ENCODE measurements around the gene SSBP2. TPM values are rescaled to one million over a fixed set of nuclear protein-coding genes. Genes with fewer than 3 reads are reported as not detected.

SSBP2 gene
- total RNA-seq, 1 donor from 2014 or later, result 85.8 TPM

GRCh38 chr5:81429985-81430384 is 320.9 kb downstream of the SSBP2 start:
- DNase-seq (ENCODE audit: low spot score in 2 of 2, unreplicated experiment in 2 of 2), result no peak
- no peaks in the 10 kb centered on the region for H3K9me3 Mint-ChIP-seq
- H3K27me3 Mint-ChIP-seq (ENCODE audit: low read depth), result no peaks in the 10 kb centered on the region
- peaks cover 14% of the 10 kb centered on the region for H3K4me1 Mint-ChIP-seq
- H3K4me3 Mint-ChIP-seq, result no peak overlapping the region
- no peak for TF ChIP-seq CTCF (IDR thresholded peaks at IDR 0.05; ENCODE audit: unreplicated experiment)
- no peak overlapping the region for H3K27ac Mint-ChIP-seq
- H3K36me3 Mint-ChIP-seq, result peaks cover 14% of the 10 kb centered on the region

DNA sequence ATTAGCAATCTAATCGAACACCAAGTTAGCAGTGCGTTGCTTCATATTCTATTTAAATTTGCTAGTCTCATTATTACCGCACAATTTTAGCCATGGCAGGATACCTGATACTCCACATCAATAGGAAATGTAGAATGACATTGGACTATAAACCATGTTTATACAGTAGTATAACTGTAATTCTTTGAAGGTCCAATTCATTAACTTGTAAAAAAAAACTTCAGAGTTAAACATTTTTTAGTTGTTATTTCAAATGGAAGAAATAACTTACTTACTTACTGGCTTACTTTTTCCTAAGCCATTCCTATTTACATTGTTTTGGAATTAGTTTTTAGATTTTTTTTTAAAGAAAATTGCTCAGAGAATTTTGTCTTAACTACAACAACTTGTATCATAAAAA is 321.5 kb downstream of the SSBP2 start:
- Mint-ChIP-seq H3K4me1 (peaks cover 14% of the 10 kb centered on the region), H3K36me3 (peaks cover 10% of the 10 kb centered on the region), H3K27me3 (ENCODE audit: low read depth) (no peaks in the 10 kb centered on the region), H3K4me3 (no peak overlapping the region), H3K9me3 (no peaks in the 10 kb centered on the region), H3K27ac (no peak overlapping the region)
- DNase-seq (ENCODE audit: low spot score in 2 of 2, unreplicated experiment in 2 of 2), result no peak
- no peak for TF ChIP-seq CTCF (IDR thresholded peaks at IDR 0.05; ENCODE audit: unreplicated experiment)

GRCh38 chr5:81428861-81429260 is 322.0 kb downstream of the SSBP2 start:
- no peak for DNase-seq (ENCODE audit: low spot score in 2 of 2, unreplicated experiment in 2 of 2)
- Mint-ChIP-seq H3K27me3 (ENCODE audit: low read depth) (no peaks in the 10 kb centered on the region), H3K9me3 (no peaks in the 10 kb centered on the region), H3K36me3 (peaks cover 9% of the 10 kb centered on the region), H3K4me1 (peaks cover 14% of the 10 kb centered on the region), H3K4me3 (no peak overlapping the region), H3K27ac (no peak overlapping the region)
- TF ChIP-seq CTCF (IDR thresholded peaks at IDR 0.05; ENCODE audit: unreplicated experiment), result no peak

DNA sequence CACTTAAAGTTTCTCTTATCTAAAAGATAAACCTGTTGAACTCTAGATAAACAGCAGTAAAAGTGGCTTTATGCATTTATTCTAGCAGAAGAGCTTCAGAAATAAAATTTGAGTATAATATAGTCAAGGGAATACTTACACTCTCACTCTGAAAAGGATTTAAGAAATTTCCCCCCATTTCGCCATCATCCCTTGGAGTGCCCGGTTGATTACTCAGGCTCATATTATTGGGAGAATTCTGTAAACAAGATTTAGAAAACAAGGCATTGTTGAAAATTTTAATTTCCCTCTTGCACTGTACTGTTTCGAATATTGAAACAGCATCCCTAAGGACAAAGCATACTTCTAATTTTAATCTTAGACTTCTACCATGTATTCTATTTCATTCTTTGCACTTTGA is 322.5 kb downstream of the SSBP2 start:
- no peak overlapping the region for H3K27ac Mint-ChIP-seq
- TF ChIP-seq CTCF (IDR thresholded peaks at IDR 0.05; ENCODE audit: unreplicated experiment), result no peak
- H3K36me3 Mint-ChIP-seq, result peaks cover 6% of the 10 kb centered on the region
- H3K4me1 Mint-ChIP-seq, result peaks cover 14% of the 10 kb centered on the region
- H3K4me3 Mint-ChIP-seq, result no peak overlapping the region
- H3K9me3 Mint-ChIP-seq, result no peaks in the 10 kb centered on the region
- H3K27me3 Mint-ChIP-seq (ENCODE audit: low read depth), result no peaks in the 10 kb centered on the region
- no peak for DNase-seq (ENCODE audit: low spot score in 2 of 2, unreplicated experiment in 2 of 2)

DNA sequence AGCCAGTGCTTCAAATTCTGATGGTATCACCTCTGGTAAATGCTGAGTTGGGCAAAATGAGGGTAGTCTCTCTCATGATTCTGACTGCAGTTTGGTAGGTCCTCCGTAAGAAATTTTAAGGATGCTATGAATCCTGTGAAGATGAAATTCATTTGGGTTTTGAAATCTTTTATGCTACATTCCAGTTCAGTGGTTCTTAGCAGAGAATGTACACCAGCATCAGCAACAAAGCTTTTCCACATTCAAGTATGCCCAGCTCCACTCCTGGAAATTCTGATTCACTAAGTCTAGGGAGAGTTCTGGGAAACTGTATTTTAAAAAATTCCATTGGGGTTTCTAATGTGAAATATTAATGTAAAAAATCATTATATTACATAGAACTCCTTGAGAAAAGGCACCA is 323.3 kb downstream of the SSBP2 start:
- Mint-ChIP-seq H3K27ac (no peak overlapping the region), H3K9me3 (no peaks in the 10 kb centered on the region), H3K36me3 (peaks cover 6% of the 10 kb centered on the region), H3K4me3 (no peak overlapping the region), H3K27me3 (ENCODE audit: low read depth) (no peaks in the 10 kb centered on the region), H3K4me1 (peaks cover 14% of the 10 kb centered on the region)
- no peak for DNase-seq (ENCODE audit: low spot score in 2 of 2, unreplicated experiment in 2 of 2)
- TF ChIP-seq CTCF (IDR thresholded peaks at IDR 0.05; ENCODE audit: unreplicated experiment), result no peak

All from mesothelial cell of epicardium (in vitro differentiated cells).